AG09309 (cell line): Measurements from ENCODE around the gene WDR70.
"Not testable (repeated sequence)": the region's sequence is repeated elsewhere in the genome, so short reads cannot be mapped to it uniquely, and the experiment has no call there.

Experiments used
- DNase-seq: peaks from one replicate; pipeline ENCODE4 v3.0.0-alpha.2; 2010; ENCODE audit warnings: low read depth
- H3K4me3 ChIP-seq: 2 replicates; pipeline ENCODE4 v1.5.1; 2011; ENCODE audit warnings: mild to moderate bottlenecking, low read depth, low read length, moderate library complexity; ENCODE audit not compliant: control insufficient read depth
- CTCF ChIP-seq: IDR thresholded peaks from 2 replicates; pipeline ENCODE4 v1.5.1; 2011; ENCODE audit warnings: mild to moderate bottlenecking, low read depth, low read length, inconsistent platforms; ENCODE audit not compliant: insufficient read depth, control insufficient read depth; ENCODE audit errors: missing control alignments

Gene WDR70

GRCh38 chr5:37428044-37428443, 48.9 kb downstream of the WDR70 start:
- DNase-seq = no peak
- H3K4me3 ChIP-seq = no peak overlapping the region
- no peak for TF ChIP-seq CTCF

- DNase-seq = no peak
- TF ChIP-seq CTCF = no peak
- H3K4me3 ChIP-seq = no peak overlapping the region
Measured at GRCh38 chr5:37435261-37435660, 56.1 kb downstream of the WDR70 start.

- no peak for TF ChIP-seq CTCF
- DNase-seq = no peak
- H3K4me3 ChIP-seq = no peak overlapping the region
Measured at GRCh38 chr5:37436146-37436934, 57.2 kb downstream of the WDR70 start.

- no peak for DNase-seq
- no peak overlapping the region for H3K4me3 ChIP-seq
- no peak for TF ChIP-seq CTCF
Measured at GRCh38 chr5:37437711-37438110, 58.6 kb downstream of the WDR70 start.

GRCh38 chr5:37445783-37446182, 66.7 kb downstream of the WDR70 start:
- not testable (repeated sequence) for DNase-seq

GRCh38 chr5:37448941-37449340, 69.8 kb downstream of the WDR70 start:
- no peak for TF ChIP-seq CTCF
- H3K4me3 ChIP-seq = no peak overlapping the region
- no peak for DNase-seq

More at GRCh38 chr5:37445783-37446182, 66.7 kb downstream of the WDR70 start:
- not testable (repeated sequence) for H3K4me3 ChIP-seq

- not testable (repeated sequence) for DNase-seq, H3K4me3 ChIP-seq
Measured at GRCh38 chr5:37451991-37452390, 72.9 kb downstream of the WDR70 start.

- DNase-seq, H3K4me3 ChIP-seq: not testable (repeated sequence)
Measured at GRCh38 chr5:37453252-37453651, 74.1 kb downstream of the WDR70 start.

GRCh38 chr5:37454402-37455055, 75.4 kb downstream of the WDR70 start:
- not testable (repeated sequence) for H3K4me3 ChIP-seq, DNase-seq

- not testable (repeated sequence) for H3K4me3 ChIP-seq, DNase-seq
Measured at GRCh38 chr5:37463191-37464051, 84.3 kb downstream of the WDR70 start.

- not testable (repeated sequence) for H3K4me3 ChIP-seq, DNase-seq
Measured at GRCh38 chr5:37464581-37464980, 85.5 kb downstream of the WDR70 start.

GRCh38 chr5:37469383-37469782, 90.3 kb downstream of the WDR70 start:
- not testable (repeated sequence) for DNase-seq, H3K4me3 ChIP-seq
